SH-SY5Y (cell line): ENCODE measurements around the gene OS9.

Source experiments
- GATA2 ChIP-seq: IDR thresholded peaks from 2 replicates; pipeline ENCODE4 v1.6.1; 2011; ENCODE audit warnings: mild to moderate bottlenecking, low read depth, low read length
- GATA3 ChIP-seq: IDR thresholded peaks from 2 replicates; pipeline ENCODE4 v1.6.1; 2011; ENCODE audit warnings: low read depth, mild to moderate bottlenecking, low read length, moderate library complexity

Gene OS9

GRCh38 chr12:57693659-57694458 is at the start of gene OS9:
Gene OS9 (plus strand): TSS chr12:57694132. CDS start chr12:57694162, 30 bp downstream.
- TF ChIP-seq GATA2, result 0 out of 2 replicates have a peak, but pooled peaks have one; percentile 32
- TF ChIP-seq GATA3, result no peak

- TF ChIP-seq GATA2 (no peak), GATA3 (no peak)
Observed at GRCh38 chr12:57654042-57654441, 39.9 kb upstream of the OS9 start.

- no peak for TF ChIP-seq GATA3
- no peak for TF ChIP-seq GATA2
Observed at GRCh38 chr12:57655541-57656240, 38.2 kb upstream of the OS9 start.

GRCh38 chr12:57657744-57658143 is 36.2 kb upstream of the OS9 start:
- TF ChIP-seq GATA3 (no peak), GATA2 (no peak)

GRCh38 chr12:57658890-57659289 is 35.0 kb upstream of the OS9 start:
- TF ChIP-seq GATA2, result no peak
- TF ChIP-seq GATA3, result no peak

- TF ChIP-seq GATA3 (no peak), GATA2 (no peak)
Observed at GRCh38 chr12:57661376-57661775, 32.6 kb upstream of the OS9 start.

GRCh38 chr12:57666897-57667296 is 27.0 kb upstream of the OS9 start:
- TF ChIP-seq GATA3, result no peak
- TF ChIP-seq GATA2, result no peak

- TF ChIP-seq GATA2 (no peak), GATA3 (no peak)
Observed at GRCh38 chr12:57672801-57673200, 21.1 kb upstream of the OS9 start.

- TF ChIP-seq GATA2 (no peak), GATA3 (no peak)
Observed at GRCh38 chr12:57674691-57675090, 19.2 kb upstream of the OS9 start.

GRCh38 chr12:57679697-57680096 is 14.2 kb upstream of the OS9 start:
- TF ChIP-seq GATA2, result no peak
- TF ChIP-seq GATA3, result no peak

- TF ChIP-seq GATA2, result no peak
- TF ChIP-seq GATA3, result no peak
Observed at GRCh38 chr12:57687862-57688261, 6.1 kb upstream of the OS9 start.

- TF ChIP-seq GATA2 (no peak), GATA3 (no peak)
Observed at GRCh38 chr12:57688931-57689330, 5.0 kb upstream of the OS9 start.

- TF ChIP-seq GATA2 (no peak), GATA3 (no peak)
Observed at GRCh38 chr12:57692500-57692899, 1.4 kb upstream of the OS9 start.

- no peak for TF ChIP-seq GATA3
- TF ChIP-seq GATA2, result no peak
Observed at GRCh38 chr12:57693317-57693658, 644 bp upstream of the OS9 start.

GRCh38 chr12:57694459-57695019 is 607 bp downstream of the OS9 start:
- no peak for TF ChIP-seq GATA2
- TF ChIP-seq GATA3, result no peak

- TF ChIP-seq GATA3 (no peak), GATA2 (no peak)
Observed at GRCh38 chr12:57695770-57696432, 2.0 kb downstream of the OS9 start.

GRCh38 chr12:57697076-57697475 is 3.1 kb downstream of the OS9 start:
- no peak for TF ChIP-seq GATA2
- TF ChIP-seq GATA3, result no peak
